Measurements from ENCODE around the gene CNTN5.

DNA sequence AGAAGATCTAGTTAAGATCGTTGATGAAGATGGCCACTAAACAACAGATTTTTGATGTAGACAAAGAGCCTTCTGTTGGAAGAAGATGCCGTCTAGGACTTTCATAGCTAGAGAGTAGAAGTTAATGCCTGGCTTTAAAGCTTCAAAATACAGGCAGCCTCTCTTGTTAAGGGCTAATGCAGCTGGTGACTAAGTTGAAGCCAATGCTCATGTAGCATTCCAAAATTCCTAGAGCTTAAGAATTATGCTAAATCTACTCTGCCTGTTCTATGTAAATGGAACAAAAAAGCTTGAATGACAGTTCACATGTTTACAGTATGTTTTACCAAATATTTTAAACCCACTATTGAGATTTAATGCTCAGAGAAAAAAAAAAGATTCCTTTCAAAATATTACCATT lies 492.6 kb downstream of the CNTN5 start:
- TF ChIP-seq, protein P1, sequence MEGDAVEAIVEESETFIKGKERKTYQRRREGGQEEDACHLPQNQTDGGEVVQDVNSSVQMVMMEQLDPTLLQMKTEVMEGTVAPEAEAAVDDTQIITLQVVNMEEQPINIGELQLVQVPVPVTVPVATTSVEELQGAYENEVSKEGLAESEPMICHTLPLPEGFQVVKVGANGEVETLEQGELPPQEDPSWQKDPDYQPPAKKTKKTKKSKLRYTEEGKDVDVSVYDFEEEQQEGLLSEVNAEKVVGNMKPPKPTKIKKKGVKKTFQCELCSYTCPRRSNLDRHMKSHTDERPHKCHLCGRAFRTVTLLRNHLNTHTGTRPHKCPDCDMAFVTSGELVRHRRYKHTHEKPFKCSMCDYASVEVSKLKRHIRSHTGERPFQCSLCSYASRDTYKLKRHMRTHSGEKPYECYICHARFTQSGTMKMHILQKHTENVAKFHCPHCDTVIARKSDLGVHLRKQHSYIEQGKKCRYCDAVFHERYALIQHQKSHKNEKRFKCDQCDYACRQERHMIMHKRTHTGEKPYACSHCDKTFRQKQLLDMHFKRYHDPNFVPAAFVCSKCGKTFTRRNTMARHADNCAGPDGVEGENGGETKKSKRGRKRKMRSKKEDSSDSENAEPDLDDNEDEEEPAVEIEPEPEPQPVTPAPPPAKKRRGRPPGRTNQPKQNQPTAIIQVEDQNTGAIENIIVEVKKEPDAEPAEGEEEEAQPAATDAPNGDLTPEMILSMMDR (IDR thresholded peaks at IDR 0.05): no peak
- no peak for TF ChIP-seq POLR2A (IDR thresholded peaks at IDR 0.05)
- TF ChIP-seq POLR2AphosphoS5 (IDR thresholded peaks at IDR 0.05): no peak
- no peak for TF ChIP-seq EP300 (IDR thresholded peaks at IDR 0.05)

All from upper lobe of left lung (tissue), 4 donors.